MM.1S (cell line): ENCODE data around the gene PPP2R2C.

Experiments
- EZH2phosphoT487 ChIP-seq: fragments of 300-600 bp; sonication (generic); IDR thresholded peaks from 2 replicates; pipeline ENCODE4 v1.6.1; 2018; ENCODE audit warnings: antibody characterized with exemption, low read length
- TF ChIP-seq, protein P1 (sequence below): fragments of 300-600 bp; sonication (generic); IDR thresholded peaks from 2 replicates; pipeline ENCODE4 v1.5.1; 2016; ENCODE audit warnings: antibody characterized with exemption, low read length, mixed read lengths

DNA sequence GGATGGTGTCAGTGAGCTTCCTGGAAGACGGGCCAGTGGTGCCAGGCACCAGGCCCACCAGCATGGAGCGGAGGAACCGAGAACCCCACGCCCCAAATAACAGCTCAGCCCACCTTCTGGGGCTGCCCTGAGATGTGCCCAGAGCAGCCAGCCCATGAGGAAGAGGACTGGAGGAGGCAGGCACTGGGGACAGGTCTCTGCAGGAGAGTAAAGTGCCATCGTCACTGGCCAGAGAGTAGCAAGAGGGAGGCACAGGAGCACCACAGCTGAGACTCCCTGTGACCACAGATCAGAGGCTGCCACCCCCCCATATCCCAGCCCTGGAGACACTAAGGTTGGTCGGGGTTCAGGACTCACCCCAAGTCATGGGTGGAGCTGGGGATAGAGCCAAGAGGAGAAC lies 63.0 kb downstream of the PPP2R2C start:
- TF ChIP-seq, protein P1, sequence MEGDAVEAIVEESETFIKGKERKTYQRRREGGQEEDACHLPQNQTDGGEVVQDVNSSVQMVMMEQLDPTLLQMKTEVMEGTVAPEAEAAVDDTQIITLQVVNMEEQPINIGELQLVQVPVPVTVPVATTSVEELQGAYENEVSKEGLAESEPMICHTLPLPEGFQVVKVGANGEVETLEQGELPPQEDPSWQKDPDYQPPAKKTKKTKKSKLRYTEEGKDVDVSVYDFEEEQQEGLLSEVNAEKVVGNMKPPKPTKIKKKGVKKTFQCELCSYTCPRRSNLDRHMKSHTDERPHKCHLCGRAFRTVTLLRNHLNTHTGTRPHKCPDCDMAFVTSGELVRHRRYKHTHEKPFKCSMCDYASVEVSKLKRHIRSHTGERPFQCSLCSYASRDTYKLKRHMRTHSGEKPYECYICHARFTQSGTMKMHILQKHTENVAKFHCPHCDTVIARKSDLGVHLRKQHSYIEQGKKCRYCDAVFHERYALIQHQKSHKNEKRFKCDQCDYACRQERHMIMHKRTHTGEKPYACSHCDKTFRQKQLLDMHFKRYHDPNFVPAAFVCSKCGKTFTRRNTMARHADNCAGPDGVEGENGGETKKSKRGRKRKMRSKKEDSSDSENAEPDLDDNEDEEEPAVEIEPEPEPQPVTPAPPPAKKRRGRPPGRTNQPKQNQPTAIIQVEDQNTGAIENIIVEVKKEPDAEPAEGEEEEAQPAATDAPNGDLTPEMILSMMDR: no peak
- TF ChIP-seq EZH2phosphoT487: no peak
